CD4-positive, alpha-beta T cell treated with Interleukin-21 for 1 hour (primary cell): ENCODE results near the gene WNT9B.
"Not testable (repeated sequence)": the region's sequence is repeated elsewhere in the genome, so short reads cannot be mapped to it uniquely, and the experiment has no call there.

Experiments used
- DNase-seq: peaks from one replicate; pipeline ENCODE4 v3.0.0-alpha.2; 2020

WNT9B gene

DNA sequence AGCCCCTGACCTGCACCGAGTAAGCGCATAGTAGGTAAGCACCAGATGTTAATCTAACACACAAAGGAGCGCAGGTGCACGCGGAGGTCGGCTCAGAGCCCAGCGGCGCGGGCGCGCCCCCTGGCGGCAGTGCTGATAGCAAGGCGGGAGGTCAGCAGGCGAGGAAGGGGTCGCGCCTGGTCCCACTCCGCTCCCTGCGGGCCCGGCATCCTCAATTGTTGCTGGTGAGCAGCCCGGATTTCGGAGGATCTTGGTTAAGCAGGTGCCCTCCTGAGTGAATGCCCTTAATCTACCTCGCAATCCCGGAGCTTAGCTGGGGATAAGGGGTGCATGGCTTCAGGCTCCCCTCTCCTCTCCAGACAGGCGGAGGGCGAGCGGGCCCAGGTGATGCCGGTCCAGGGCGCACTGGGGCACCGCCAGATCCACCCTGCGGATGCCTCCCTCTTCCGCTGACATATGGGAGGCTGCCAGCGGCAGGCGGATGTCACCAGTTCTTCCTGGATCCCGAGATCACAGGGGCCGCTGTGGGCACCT, 28.9 kb upstream of the WNT9B start:
- DNase-seq = peak; percentile 25

DNA sequence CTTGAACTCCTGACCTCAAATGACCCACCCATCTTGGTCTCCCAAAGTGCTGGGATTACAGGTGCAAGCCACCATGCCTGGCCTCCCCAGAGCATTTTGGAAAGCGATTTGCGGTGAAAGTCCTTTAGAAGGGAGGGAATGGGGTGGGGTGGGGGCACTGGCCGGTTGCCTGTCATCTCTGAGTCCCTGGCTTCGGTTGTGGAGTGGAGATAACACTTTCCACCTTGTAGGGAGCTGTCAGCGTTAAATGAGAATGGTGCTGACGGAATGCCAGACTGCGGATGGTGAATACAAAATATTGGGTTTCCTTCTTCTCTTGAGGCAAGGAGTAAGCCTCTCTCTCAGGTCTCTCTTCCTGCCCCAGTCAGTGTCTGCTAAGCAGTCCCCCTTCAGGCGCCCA, 27.7 kb upstream of the WNT9B start:
- no peak for DNase-seq

DNA sequence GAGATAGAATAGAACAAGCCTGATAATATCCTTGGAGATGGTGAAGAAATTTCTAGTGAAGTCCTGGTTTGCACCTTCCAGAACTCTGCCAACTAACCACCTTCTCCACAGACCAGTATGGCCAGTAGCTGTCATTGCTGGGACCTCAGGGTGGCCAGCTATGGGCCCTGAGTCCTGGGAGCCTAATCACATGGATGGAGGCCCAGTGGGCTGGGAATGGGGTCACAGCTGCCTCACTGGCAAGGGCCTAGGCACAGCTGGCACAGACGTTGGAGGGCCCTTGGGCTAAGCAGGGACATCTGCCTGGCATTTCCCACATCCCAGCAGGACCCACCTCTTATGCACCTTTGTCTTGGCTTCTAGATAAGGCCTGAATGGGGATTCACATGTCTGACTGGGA, 25.3 kb upstream of the WNT9B start:
- no peak for DNase-seq

DNA sequence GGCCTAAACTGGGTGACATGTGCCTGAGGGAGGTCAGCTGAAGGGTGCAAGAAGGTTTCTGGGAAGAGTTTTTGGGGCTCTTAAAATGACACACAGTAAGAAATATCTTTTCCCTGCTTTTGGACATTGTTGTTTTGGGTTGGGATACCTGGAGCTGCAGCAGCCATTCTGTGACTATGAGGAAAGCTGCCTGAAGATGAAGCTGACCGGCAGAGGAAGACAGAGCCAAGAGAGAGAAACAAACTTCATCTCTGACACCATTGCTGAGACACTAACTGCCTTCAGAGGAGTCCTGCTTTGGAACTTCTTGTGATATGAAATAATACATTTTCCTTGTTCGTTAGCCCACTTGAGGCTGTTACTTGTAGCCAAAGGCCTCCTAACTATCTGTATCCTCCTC, 24.1 kb upstream of the WNT9B start:
- no peak for DNase-seq

DNA sequence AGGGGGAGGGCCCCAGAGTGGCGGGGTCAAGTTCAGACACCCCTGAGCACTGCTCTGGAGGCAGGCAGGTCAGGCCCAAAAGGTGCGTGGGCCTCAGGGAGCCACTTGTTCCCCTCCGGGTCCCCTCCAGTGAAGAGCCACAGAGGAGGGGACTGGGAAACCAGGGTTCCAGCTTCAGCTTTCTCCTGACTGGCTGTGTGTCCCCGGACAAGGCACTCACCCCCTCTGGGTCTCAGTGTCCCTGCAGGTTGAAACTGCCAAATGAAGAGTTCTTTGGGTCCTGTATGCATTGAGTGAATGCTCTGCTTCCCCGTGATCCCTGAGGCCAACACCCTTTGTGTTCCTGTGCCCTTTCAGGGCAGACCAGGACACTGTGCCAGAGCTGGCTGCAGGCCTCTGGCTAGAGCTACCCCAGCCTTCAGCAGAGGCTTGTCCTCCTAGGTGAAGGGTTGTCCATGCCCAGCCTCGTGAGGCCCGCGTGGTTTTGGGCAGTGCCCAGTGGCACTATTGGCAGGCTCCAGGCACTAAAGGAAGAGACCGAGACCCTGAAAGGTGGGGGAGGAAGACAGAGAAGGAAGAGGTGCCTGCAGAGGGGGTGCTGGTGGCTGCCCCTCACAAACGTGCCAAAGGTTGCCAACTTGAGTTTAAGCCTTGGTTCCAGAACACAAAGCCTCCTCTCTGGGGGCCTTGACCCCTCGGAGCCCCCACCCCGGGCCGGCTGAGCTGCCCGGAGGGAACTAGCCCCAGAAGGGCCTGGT, 19.6 kb upstream of the WNT9B start:
- DNase-seq = no peak

DNA sequence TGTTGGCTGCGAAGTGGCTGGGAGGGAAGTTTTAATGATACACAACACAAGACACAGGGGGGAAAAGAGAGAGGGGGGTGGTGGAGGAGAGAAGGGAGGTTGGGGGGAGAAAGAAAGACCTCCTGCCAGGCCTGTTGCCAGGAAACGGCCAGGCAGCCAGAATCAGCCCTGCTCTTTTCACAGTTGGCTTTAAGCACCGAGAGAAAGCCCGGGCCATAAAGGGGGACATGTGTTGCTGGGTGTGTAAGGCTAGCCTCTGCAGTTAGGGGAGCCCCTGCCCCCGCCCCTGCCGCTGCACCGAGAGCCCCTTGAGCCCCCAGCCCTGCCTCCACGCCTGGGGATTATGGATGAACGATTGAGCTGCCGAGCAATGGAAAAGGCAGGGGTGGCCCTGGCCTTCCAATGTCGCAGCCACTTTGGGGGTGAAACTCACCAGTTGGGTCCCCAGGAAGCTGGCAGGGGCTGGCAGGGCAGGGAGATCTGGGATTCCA, 19.0 kb upstream of the WNT9B start:
- DNase-seq = no peak

DNA sequence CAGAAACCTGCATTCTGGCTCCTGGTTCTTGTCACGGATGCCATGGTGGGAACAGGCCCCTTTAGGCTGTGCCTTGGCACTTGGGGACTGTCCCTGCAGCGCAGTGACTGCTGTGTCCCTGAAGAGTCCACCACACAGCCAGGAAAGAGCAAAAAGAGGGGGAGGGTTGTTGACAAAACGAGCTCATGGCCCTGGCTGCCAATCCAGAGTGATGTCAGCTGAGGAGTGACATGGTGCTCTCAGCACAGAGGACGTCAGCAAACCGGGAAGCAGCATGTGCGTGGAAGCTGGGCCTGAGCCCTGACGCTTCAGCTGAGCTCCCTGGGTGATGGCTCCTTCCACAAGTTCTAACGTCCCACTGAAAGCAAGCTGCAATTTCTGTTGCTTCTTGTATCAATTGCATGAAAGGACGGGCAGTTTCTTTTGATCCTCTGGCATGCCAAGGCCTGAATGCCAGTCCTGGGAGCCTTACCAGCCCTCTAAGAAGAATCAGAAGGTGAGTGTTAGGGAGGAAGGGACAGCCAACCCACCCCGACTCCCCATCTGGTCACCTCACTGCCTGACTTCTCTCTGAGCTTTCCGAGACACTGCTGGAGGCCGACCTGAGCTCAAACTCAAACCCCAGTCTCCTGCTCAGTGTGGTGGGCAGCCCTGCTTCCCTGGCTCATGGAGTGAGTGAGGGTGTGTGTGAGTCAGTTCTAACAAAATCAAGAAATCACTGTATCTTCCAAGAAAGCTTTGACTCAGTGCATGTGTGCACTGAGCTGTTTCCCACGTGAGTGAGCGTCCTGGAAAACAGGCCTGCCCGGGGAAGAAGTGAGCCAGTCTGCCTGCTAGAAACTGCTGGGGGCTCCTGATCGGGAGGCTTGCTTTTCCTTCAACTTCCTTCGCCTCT, 18.2 kb upstream of the WNT9B start:
- DNase-seq = no peak

DNA sequence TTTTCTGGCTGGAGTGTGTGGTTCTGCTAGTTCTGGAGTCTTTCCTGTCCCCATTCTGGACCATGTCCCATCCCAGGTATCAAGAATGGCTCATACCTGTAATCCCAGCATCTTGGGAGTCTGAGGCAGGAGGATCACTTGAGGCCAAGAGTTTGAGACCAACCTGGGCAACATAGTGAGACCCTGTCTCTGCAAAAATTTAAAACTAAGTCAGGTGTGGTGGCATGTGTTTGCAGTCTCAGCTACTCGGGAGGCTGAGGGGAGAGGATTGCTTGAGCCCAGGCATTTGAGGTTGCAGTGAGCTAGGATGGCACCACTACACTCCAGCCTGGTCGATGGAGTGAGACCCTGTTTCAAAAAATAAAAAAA, 17.6 kb upstream of the WNT9B start:
- no peak for DNase-seq

DNA sequence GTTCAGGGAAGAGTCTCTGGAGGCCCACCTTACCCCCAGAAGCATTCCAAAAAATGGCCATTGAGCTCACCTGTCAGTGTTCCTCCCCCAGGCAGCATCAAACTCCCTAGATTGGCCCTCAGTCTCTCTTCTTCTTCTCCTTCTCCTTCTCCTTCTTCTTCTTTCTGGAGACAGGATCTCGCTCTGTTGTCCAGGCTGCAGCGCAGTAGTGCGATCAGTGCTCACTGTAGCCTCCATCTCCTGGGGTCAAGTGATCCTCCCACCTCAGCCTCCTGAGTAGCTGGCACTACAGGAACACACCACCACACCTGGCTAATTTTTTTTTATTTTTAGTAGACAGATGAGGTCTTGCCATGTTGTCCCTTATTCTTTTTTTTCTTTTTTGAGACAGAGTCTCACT, 16.5 kb upstream of the WNT9B start:
- DNase-seq = no peak

DNA sequence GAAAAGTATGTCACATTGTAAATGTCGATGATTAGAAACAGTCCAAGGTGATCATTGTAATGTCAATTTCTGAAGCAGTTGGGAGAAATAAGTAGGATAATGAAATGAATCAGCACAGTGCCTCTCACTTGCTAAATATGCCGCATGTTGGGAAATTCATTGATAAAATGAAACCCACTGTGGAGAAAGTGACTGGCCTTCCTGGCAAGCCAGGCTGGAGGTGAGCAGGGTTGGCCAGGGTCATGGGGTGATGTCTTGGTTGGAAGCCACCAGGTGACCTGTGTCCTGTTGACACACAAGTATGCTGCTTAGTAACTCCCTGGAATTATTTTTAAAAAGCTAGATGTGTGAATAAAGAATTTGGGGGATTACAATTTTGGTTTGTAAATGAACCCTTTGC, 14.9 kb upstream of the WNT9B start:
- no peak for DNase-seq

DNA sequence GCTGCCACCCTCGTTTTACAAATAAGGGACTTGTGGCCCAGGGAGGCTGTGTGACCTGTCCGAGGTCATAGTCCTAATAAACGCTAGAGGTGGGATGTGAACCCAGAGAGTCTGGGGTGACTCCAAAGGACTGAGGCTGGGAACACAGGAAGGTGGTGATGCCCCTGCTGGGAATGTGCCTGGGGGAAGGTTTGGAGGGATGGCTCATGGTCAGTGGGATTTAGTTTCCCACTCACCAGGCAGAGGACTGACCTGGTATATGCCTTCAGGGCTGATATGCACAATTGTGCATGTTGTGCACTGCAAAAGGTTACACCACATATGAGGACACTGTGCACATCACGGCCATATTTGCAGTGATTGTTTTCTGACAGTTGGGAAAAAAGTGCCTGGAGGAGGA, 13.9 kb upstream of the WNT9B start:
- no peak for DNase-seq

DNA sequence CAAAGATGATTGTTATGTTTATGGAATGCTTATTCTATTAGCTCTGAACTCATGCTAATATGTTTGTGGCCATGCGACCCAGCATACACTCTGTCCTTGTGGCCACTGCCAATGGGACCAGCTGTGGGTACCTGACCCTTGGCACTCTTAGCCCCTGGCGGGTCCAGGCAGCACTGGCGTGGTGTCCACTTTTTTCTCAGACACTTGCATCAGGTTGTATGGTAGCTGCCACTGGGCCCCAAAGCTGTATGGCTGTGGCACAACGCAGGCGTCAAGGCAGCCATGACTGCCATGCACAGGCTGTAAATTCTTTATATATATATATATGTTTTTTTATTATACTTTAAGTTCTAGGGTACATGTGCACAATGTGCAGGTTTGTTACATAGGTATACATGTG, 12.2 kb upstream of the WNT9B start:
- no peak for DNase-seq

DNA sequence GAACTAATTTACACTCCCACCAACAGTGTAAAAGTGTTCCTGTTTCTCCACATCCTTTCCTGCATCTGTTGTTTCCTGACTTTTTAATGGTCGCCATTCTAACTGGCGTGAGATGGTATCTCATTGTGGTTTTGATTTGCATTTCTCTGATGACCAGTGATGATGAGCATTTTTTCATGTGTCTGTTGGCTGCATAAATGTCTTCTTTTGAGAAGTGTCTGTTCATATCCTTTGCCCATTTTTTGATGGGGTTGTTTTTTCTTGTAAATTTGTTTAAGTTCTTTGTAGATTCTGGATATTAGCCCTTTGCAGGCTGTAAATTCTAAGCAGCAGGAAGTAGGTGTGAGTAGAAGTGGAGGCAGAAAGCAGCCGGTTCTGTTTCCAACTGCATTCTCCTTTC, 10.8 kb upstream of the WNT9B start:
- DNase-seq = not testable (repeated sequence)

DNA sequence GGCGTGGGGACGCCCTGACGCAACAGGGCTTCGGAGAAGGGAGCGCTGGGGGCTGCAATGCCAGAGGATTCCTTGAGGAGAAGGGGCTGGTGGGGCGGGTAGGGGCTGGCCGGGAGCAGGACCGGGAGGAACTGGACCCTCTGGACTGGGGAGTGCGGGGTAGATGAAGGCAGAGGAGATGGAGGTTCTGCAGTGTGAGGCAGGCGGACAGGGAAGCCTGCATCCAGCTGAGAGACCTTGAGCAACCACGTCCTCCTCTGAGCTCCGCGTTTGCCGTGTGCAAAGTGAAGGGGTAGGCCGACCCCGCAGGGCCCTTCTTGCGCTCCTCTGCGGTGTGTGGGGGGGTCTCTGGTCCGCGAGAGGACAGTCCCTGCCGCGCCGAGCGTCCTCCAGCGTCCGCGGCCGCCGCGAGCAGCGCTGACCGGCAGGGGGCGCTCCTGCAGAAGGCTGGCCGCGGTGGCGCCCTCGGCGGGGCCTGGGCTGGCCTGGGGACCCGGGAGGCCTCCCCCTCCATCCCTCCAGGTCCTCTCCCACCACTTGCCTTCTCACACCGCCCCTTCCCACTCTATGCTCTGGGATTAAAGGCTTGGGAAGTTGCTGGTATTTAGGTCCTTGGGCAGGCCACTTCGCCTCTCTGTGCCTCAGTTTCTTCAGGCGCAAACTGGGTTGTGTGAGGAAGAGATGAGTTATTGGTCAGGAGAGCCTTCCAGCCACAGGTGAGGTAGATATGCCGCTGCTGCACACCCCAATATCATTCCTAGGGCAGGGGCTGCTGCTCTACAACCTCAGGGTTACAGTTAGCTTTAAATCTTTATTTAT, 9.6 kb upstream of the WNT9B start:
- no peak for DNase-seq

DNA sequence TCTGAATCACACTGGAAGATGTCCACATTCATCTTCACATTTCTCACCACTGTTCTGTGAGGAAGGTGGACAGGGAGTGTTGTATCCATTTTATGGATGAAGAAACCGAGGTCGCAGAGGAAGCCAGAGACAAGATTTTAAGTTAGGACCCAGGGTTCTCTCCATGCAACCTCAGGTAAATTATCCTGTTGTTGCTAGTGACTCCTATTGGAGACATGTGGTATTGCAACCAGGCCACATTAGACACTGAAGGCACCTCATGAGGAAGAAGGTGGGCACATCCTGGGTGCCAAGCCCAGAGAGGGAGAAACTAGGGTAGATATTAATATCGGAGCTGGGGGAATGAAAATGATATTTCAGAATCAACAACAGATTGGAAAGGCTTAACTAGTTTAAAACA, 8.5 kb upstream of the WNT9B start:
- DNase-seq = no peak

DNA sequence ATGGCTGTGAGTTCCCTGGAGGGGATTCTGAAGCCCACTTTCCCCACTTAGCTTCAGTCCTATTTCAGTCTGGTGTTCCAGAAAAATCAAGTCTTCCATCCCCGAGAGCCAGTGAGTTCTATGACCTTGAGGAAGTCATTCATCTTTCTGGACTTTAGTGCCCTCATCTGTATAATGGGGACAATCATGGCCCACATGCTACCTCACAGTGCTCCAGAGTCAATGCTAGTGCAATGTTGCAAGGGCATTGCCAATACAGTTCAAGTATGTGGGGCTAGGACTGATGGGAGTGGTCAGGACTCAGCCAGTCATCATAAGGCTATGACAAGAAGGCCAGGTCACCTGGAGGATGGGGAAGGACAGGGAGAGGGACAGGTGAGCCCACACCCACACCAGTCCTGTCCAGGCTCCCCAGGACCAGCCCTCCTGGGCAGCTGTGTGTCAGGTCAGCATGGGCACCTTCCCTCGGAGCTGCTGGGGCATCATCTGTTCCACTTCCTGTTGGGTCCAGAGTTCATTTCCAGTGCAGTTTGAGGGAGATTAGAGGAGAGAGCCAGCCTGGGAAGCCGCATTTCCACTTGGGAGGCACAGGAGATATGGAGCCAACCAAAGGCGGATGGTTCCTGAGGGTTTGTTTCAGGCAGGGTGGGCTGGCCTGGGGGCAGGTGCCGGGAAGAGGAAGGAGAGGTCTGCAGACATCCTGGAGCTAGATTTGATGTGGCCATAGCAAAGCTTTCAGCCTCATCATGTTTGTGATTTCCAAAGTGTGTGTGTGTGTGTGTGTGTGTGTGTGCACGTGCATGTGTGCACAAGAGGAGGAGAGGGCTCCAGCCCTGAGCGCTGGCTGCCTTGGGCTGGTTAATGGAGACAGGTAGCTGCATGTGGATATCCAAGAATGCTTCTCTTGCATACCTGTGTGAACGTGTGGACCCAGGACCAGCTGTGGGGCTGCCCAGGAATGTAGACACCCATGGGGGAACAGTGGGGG, 3.9 kb upstream of the WNT9B start:
- no peak for DNase-seq

DNA sequence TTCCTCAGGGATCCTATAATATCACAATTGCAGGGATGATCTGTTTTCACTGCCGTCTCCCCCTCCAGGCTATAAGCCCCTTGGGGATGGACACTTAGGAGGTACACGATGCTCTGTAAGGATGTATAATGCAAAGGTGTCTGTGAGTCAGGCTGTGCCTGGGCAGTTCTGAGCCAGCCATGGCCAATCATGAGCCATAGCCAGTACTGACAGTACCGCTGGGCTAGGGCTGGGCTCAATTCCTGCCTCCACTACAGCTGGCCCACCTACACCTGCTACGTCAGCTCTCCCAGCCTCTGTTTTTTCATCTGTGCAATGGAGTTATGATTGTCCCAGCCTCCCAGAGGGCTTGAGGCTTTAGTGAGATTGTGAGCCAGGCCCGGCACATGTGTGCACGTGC, 2.8 kb upstream of the WNT9B start:
- no peak for DNase-seq

DNA sequence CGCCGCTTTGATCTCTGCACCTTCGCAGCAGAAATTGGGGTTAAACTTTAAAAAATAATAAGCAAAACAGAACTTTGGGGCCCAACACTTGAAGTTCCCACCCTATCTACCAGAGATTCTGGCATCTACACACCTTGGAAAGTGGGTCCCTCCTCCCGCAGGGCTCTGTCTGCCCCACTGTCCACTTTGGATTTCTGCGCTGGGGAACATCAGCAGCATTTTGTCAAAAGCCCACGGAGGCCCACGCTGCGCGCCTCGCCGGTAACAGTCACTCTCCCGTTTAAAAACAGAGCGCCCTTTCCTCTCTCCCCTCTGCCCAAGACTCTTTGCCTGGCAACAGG, 725 bp upstream of the WNT9B start:
- no peak for DNase-seq

DNA sequence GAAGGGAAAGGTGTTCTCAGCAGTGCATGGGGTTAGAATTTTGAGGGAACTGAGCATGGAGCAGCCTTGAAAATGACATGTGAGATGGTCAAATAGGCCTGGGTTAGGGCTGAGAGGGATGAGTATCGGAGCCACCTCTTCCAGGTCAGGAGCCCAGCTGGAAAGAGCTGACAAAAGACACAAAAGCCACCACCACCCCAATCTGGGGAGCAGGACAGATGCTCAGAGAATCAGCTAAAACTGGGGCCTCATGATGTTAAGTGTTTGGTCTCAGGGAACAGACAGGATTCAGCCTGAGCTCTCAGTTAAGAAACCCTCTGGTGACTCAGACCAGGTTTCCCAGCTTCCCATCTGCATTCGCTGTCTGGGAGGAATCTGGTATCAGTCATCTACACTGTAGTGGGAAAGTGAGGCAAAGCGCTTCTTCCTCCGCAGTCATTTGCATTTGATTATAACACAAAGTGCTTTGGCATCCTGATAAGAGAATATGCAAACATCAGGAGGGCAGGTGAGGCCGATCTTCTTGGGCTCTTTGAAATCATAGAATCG, 2.6 kb downstream of the WNT9B start:
- DNase-seq = no peak

DNA sequence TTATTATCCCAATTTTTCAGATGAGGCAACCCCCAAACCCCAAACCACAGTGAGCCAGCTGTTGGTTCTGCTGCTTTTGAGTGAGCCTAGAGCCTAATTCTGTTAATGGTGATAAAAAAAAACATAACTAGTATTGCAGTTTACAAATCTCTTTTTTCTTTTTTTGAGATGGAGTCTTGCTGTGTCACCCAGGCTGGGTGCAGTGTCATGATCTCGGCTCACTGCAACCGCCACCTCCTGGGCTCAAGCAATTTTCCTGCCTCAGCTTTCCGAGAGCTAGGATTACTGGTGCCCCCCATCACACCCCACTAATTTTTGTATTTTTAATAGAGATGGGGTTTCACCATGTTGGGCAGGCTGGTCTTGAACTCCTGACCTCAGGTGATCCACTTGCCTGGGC, 3.1 kb downstream of the WNT9B start:
- no peak for DNase-seq

DNA sequence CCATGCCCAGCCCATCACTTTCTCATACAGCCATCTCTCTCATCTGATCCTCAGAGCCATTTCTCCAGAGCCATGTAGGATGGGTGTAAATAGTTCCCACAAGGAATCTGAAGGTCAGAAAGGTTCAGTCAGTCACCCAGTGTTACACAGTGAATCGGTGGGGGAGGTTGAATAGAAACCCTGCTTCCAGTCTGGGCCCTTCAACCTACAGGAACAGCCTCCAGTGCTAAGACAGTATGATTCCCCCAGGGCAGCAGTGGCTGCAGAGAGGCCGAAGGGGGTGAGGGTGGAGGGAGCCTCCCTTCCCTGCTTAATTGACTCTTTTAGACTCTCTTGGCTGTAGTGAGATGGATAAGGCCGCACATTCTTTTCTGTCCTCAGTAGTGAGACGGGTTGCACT, 3.6 kb downstream of the WNT9B start:
- no peak for DNase-seq

DNA sequence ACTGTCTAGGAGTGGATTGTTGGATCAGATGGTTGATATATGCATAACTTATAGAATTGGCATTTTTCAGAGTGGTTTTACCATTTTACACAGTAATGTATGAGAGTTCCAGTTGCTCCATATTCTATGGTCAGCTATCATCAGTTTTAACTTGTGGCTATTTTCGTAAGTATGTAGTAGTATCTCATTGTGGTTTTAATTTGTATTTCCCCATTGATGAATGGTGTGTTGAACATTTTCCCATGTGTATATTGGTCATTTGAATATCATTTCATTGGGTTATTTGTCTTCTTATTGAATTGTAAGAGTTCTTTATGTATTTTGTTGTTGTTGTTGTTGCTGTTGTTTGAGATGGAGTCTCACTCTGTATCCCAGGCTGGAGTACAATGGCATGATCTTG, 6.2 kb downstream of the WNT9B start:
- no peak for DNase-seq
